Nephron progenitor cell (in vitro differentiated cells): ENCODE data around the gene IQCK.

ENCODE experiments used
- DNase-seq: peaks from one replicate; pipeline ENCODE4 v3.0.0; 2021
- H3K27ac Mint-ChIP-seq: 2 replicates; pipeline ENCODE4 v1.8.0; 2021; ENCODE audit warnings: mild to moderate bottlenecking, moderate library complexity, mixed read lengths
- H3K27me3 Mint-ChIP-seq: 2 replicates; pipeline ENCODE4 v1.8.0; 2021; ENCODE audit warnings: mild to moderate bottlenecking, low read depth, mixed read lengths; ENCODE audit not compliant: poor library complexity
- H3K36me3 Mint-ChIP-seq: 2 replicates; pipeline ENCODE4 v1.8.0; 2021; ENCODE audit warnings: low read depth, mixed read lengths
- H3K4me1 Mint-ChIP-seq: 2 replicates; pipeline ENCODE4 v1.8.0; 2021; ENCODE audit warnings: mixed read lengths
- H3K4me3 Mint-ChIP-seq: 2 replicates; pipeline ENCODE4 v1.8.0; 2021; ENCODE audit warnings: mild to moderate bottlenecking, moderate library complexity, mixed read lengths
- H3K9me3 Mint-ChIP-seq: 2 replicates; pipeline ENCODE4 v1.8.0; 2021; ENCODE audit warnings: mild to moderate bottlenecking, moderate library complexity, mixed read lengths
- TF ChIP-seq, protein P1 (sequence below): fragments of 200-600 bp; sonication (generic); IDR thresholded peaks from 2 replicates; pipeline ENCODE4 v1.5.0; 2021; ENCODE audit warnings: antibody characterized with exemption

Gene IQCK

GRCh38 chr16:19890901-19891300 is 172.8 kb downstream of the IQCK start:
- no peak overlapping the region for H3K4me3 Mint-ChIP-seq
- no peak for DNase-seq
- H3K27me3 Mint-ChIP-seq, result peaks cover 13% of the 10 kb centered on the region
- H3K36me3 Mint-ChIP-seq, result no peaks in the 10 kb centered on the region
- no peak overlapping the region for H3K27ac Mint-ChIP-seq
- no peaks in the 10 kb centered on the region for H3K9me3 Mint-ChIP-seq
- peaks cover 5% of the 10 kb centered on the region for H3K4me1 Mint-ChIP-seq
- TF ChIP-seq, protein P1, sequence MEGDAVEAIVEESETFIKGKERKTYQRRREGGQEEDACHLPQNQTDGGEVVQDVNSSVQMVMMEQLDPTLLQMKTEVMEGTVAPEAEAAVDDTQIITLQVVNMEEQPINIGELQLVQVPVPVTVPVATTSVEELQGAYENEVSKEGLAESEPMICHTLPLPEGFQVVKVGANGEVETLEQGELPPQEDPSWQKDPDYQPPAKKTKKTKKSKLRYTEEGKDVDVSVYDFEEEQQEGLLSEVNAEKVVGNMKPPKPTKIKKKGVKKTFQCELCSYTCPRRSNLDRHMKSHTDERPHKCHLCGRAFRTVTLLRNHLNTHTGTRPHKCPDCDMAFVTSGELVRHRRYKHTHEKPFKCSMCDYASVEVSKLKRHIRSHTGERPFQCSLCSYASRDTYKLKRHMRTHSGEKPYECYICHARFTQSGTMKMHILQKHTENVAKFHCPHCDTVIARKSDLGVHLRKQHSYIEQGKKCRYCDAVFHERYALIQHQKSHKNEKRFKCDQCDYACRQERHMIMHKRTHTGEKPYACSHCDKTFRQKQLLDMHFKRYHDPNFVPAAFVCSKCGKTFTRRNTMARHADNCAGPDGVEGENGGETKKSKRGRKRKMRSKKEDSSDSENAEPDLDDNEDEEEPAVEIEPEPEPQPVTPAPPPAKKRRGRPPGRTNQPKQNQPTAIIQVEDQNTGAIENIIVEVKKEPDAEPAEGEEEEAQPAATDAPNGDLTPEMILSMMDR, result no peak

DNA sequence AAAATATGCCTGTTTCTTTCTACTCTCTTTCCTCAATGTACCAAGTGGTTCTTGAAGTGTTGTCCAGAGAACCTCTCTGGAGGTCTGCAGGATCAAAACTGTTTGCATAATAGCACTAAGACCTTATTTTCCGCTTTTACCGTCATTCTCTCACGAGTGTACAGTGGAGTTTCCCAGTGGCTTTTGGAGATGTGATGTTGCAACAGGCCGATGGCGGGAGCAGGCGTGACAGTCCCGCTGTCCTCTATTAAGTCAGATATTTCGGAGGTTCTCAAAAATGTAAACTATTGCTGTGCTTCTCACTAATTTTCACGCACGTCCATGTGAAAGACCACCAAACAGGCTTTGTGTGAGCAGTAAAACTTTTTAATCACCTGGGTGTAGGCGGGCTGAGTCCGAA is 174.8 kb downstream of the IQCK start:
- no peak for DNase-seq
- no peak overlapping the region for H3K4me3 Mint-ChIP-seq
- no peaks in the 10 kb centered on the region for H3K9me3 Mint-ChIP-seq
- H3K4me1 Mint-ChIP-seq, result peaks cover 5% of the 10 kb centered on the region
- no peaks in the 10 kb centered on the region for H3K36me3 Mint-ChIP-seq
- TF ChIP-seq, protein P1, result no peak
- H3K27ac Mint-ChIP-seq, result no peak overlapping the region
- H3K27me3 Mint-ChIP-seq, result peaks cover 13% of the 10 kb centered on the region

DNA sequence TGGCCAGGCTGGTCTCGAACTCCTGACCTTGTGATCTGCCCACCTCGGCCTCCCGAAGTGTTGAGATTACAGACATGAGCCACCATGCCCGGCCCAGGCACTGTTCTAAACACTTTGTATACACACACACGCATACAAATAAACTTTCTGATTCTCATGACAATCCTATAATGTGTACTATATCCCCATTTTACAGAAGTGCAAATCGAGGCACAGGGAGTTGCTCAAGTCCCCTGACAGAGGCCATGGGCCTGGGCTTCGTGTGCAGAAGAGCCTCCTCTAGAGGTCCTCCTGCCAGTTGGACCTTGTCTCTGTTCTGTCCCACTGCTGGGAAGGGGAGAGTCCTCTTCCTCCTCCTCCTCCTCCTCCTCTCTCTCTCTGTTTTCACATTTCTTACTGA is 176.5 kb downstream of the IQCK start:
- DNase-seq, result no peak
- TF ChIP-seq, protein P1, result no peak
- Mint-ChIP-seq H3K4me1 (peaks cover 10% of the 10 kb centered on the region), H3K9me3 (no peaks in the 10 kb centered on the region), H3K36me3 (no peaks in the 10 kb centered on the region), H3K27me3 (peaks cover 19% of the 10 kb centered on the region), H3K27ac (no peak overlapping the region), H3K4me3 (no peak overlapping the region)

DNA sequence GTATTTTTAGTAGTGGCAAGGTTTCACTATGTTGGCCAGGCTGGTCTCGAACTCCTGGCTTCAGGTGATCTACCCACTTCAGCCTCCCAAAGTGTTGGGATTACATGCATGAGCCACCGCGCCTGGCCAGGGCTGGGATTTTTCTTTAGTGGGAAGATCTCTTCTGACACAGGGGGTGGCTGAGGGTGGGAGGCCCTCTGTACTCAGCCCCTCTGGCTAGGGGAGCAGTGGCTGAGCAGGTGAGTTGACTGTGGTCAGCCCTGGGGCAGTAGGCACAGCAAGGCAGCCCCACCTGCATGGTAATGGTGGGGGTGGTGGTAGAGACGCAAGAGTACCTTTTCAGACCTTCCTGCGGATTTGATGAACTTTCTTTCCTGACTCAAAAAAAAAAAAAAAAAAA is 178.9 kb downstream of the IQCK start:
- Mint-ChIP-seq H3K27me3 (peaks cover 8% of the 10 kb centered on the region), H3K4me3 (no peak overlapping the region), H3K27ac (no peak overlapping the region), H3K36me3 (no peaks in the 10 kb centered on the region), H3K4me1 (peaks cover 10% of the 10 kb centered on the region), H3K9me3 (no peaks in the 10 kb centered on the region)
- TF ChIP-seq, protein P1, result no peak
- DNase-seq, result no peak

GRCh38 chr16:19898166-19898565 is 180.1 kb downstream of the IQCK start:
- peaks cover 10% of the 10 kb centered on the region for H3K4me1 Mint-ChIP-seq
- H3K27me3 Mint-ChIP-seq, result peaks cover 8% of the 10 kb centered on the region
- H3K27ac Mint-ChIP-seq, result no peak overlapping the region
- TF ChIP-seq, protein P1, result no peak
- H3K9me3 Mint-ChIP-seq, result no peaks in the 10 kb centered on the region
- no peak overlapping the region for H3K4me3 Mint-ChIP-seq
- no peak for DNase-seq
- H3K36me3 Mint-ChIP-seq, result no peaks in the 10 kb centered on the region

- Mint-ChIP-seq H3K9me3 (no peaks in the 10 kb centered on the region), H3K4me3 (no peak overlapping the region), H3K36me3 (no peaks in the 10 kb centered on the region), H3K27ac (no peak overlapping the region), H3K27me3 (peaks cover 8% of the 10 kb centered on the region), H3K4me1 (peaks cover 10% of the 10 kb centered on the region)
- TF ChIP-seq, protein P1, result peak; percentile 77
- peak; percentile 67 for DNase-seq
Observed at GRCh38 chr16:19898924-19899604, 181.0 kb downstream of the IQCK start.
